ENCODE data around the gene DNAH17.

The DNAH17 gene

GRCh38 chr17:78541488-78542206, 35.5 kb downstream of the DNAH17 start:
- no peak for DNase-seq

- no peak for DNase-seq
Measured at GRCh38 chr17:78539781-78540180, 37.4 kb downstream of the DNAH17 start.

GRCh38 chr17:78538033-78538776, 39.0 kb downstream of the DNAH17 start:
- no peak for DNase-seq

- DNase-seq, result no peak
Measured at GRCh38 chr17:78537217-78537860, 39.9 kb downstream of the DNAH17 start.

- DNase-seq, result peak; percentile 40
Measured at GRCh38 chr17:78535273-78536197, 41.7 kb downstream of the DNAH17 start.

GRCh38 chr17:78534492-78535272, 42.5 kb downstream of the DNAH17 start:
- no peak for DNase-seq

- no peak for DNase-seq
Measured at GRCh38 chr17:78532922-78533640, 44.1 kb downstream of the DNAH17 start.

GRCh38 chr17:78532311-78532710, 44.9 kb downstream of the DNAH17 start:
- DNase-seq, result peak; percentile 11

GRCh38 chr17:78530675-78531074, 46.5 kb downstream of the DNAH17 start:
- no peak for DNase-seq

- DNase-seq, result peak; percentile 91
Measured at GRCh38 chr17:78529871-78530670, 47.1 kb downstream of the DNAH17 start.

GRCh38 chr17:78529251-78529650, 47.9 kb downstream of the DNAH17 start:
- DNase-seq, result no peak

- peak; percentile 68 for DNase-seq
Measured at GRCh38 chr17:78528541-78528940, 48.7 kb downstream of the DNAH17 start.

- DNase-seq, result no peak
Measured at GRCh38 chr17:78527345-78527744, 49.9 kb downstream of the DNAH17 start.

- no peak for DNase-seq
Measured at GRCh38 chr17:78526231-78527025, 50.8 kb downstream of the DNAH17 start.

GRCh38 chr17:78525511-78526160, 51.6 kb downstream of the DNAH17 start:
- DNase-seq, result no peak

- DNase-seq, result no peak
Measured at GRCh38 chr17:78524870-78525510, 52.2 kb downstream of the DNAH17 start.

GRCh38 chr17:78523934-78524655, 53.1 kb downstream of the DNAH17 start:
- no peak for DNase-seq
